AG08396 (cell line): ENCODE data around the gene B3GNT9.

ENCODE experiments used
- DNase-seq: peaks from one replicate; pipeline ENCODE4 v3.0.0; 2012; ENCODE audit warnings: low spot score, mixed read lengths

The B3GNT9 gene

DNA sequence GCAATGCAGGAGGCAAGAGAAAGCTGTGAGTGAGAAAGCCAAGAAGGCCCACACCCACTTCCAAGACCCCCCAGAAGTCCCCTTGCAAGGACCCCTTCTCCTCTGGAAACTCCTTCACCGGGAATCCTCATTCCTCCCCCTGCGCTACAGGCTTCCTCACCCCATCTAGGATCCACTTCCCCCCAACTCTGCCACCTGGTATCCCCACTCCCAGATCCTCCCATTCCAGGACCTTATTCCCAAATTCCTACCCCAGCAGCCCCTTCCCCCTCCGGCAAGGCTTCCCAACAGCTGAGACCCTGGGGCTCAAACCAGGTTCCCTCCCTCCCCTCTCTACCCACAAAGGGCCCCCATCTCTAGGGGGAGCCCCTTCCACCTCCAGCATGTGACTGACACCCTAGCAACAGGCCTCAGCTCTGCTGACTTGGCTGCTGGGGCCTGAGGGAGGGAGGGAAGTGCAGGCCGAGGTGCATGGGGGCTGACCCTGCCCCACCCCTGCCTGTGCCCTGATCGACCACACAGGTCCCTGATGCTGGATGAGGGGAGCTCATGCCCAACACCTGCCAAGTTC lies 15.9 kb upstream of the B3GNT9 start:
- DNase-seq = no peak

- no peak for DNase-seq
These were observed 15.3 kb upstream of the B3GNT9 start for GRCh38 chr16:67166110-67166547.

DNA sequence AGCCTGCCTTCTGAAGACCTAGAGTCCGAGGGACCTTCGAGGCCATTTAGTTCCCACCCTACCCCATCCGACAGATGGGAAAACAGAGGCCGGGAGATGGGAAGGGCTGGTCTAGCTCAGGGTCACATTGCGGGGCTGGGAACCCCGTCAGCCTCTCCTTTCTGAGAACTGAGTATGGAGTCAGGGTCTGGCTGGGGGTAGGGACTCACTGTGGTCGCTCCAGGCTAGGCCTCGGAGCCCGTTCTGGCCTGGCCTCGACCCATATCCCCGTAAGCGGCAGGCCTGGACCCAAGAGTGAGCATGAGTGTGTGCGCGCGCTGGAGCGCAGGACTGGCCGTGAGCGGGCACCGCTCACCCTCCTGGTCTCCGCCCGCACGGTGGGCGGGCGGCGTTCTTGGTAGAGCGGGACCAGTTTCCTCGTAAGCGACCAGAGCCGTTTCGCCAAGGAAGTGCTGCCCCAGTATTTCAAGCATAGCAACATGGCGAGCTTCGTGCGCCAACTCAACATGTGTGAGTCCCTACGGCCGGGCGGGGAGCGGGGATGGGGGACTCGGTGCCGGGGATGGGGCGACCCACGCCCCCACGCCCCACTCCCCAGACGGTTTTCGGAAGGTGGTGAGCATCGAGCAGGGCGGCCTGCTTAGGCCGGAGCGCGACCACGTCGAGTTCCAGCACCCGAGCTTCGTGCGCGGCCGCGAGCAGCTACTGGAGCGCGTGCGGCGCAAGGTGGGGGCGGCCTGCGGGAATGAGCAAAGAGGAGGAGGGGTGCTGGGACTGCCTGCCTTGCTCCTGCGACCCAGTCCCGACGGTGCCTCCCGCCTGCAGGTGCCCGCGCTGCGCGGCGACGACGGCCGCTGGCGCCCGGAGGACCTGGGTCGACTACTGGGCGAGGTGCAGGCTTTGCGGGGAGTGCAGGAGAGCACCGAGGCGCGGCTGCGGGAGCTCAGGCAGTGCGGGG lies 14.6 kb upstream of the B3GNT9 start:
- DNase-seq = no peak

DNA sequence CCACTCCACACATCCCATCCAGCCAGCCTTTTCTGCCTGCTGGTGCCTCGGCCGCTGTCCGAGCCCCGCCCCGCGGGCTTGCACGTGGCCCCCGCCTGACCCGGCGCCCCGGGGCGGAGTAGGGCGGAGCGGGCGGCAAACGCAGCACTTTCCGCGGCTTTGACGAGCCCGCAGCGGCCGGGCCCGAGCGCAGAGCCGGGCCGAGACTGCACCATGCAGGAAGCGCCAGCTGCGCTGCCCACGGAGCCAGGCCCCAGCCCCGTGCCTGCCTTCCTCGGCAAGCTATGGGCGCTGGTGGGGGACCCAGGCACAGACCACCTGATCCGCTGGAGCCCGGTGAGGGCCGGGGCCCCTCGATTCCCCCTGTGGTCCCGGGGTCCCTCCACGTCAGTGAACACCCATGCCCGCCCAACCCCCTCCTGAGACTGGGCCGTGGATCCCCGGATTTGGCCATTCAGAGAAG lies 13.8 kb upstream of the B3GNT9 start, which contains the start of gene HSF4:
Gene HSF4, plus strand, starts transcription at position 147 of the 463 bp plus-strand sequence. Its CDS starts 67 bp downstream, at position 214.
- DNase-seq = peak; percentile 81

DNA sequence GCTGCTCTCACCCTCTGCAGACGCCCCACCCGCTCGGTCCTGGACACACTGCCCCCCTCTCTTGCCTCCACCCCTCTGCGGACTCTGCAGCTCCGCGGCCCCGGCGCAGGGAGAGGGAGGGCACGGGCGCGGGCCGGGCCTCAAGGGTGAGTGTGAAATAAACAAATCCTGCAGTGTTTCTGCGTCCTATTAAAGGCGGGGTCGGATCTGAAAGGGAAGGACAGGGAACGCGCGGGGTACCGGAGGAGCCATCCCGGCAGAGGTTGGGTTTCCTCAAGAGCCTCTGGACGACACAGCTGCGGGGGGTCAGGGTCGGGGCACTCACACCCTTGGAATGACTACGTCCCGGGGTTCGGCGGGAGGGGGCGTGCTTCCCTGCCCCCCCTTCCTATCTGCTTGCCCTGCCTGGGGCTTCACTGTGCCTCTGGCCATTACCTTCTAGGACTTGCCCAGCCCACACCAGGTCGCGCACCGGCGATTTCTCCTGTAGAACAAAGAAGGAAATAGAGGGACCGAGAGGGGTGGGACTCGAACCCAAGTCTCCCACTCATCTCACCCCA lies 13.3 kb upstream of the B3GNT9 start:
- no peak for DNase-seq

GRCh38 chr16:67163164-67163998 lies 12.6 kb upstream of the B3GNT9 start:
- DNase-seq = peak; percentile 73

DNA sequence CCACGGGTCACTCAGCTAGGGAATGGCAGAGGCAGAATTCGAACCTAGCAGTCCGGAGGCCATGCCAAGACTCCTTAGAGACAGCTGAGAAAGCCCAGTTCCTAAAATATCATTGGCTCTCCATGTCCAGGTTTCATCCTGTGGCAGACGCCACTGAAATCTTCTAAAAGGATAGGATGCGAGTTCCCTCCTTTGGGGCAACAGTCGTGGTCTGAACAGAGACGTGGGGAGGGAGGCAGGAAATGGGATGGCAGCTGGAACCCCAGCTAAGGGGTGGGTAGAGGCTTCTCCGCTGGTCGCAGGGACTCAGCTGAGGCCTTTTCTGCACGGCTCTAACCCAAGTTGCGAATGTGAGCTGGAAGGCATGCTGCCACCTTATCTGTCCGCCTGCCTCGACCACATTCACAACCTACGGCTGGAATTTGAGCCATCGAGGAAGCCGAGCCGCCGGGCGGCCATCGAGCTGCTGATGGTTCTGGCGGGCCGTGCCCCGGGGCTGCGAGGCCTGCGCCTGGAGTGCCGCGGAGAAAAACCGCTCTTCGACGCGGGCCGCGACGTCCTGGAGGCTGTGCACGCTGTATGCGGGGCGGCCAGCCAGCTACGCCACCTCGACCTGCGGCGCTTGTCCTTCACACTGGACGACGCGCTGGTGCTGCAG lies 11.8 kb upstream of the B3GNT9 start:
- DNase-seq = no peak

DNA sequence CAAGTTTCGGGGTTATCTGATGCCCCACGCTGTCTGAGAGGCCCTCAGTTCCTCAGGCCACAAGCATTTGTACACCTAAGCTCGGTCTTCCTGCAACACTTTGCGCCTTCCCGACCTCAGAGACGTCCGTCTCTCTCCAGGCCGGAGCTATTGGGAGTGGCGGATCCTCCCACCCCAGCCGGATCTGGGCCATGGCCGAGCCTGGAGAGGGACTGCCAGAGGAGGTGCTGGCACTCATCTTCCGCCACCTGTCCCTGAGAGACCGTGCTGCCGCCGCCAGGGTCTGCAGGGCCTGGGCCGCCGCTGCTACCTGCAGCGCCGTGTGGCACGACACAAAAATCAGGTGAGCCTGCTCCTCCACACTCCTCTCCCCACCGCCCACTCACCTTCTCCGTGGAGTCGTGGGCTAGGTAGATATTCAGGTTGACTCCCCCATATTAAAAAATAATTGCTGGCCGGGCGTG lies 10.8 kb upstream of the B3GNT9 start:
- no peak for DNase-seq

- DNase-seq = no peak
These were observed 8.1 kb upstream of the B3GNT9 start for GRCh38 chr16:67158637-67159600.

- no peak for DNase-seq
These were observed 7.3 kb upstream of the B3GNT9 start for GRCh38 chr16:67157892-67158635.

DNA sequence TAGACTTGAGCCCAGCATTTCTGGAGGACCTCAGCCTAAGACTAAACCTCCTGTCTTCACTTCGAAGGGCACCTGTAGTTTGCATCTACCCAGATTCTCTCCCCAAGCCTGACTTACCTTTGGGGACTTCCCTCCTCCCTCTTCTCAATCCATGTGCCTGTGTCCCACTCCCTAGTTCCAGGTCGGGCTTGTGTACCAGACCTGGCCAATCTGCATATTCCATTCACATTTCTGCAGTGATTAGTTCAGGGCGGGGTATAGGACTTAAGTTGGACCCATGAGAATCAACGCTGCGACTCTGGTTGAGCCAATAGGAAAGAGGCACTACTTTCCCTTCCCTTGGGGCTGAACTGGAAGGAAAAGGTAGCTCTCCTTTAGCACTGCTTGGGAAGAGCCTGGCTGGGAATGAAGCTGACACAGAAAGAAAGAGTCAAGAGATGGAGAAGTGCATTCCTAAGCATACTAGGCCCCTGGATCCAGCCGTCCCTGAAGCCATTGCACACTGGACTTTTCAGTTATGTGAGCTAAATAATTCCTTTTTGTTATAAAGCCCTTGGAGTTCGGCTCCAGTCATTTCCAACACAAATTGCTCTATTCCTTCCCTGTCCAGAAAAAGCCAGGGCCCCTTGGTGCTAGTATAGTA lies 6.4 kb upstream of the B3GNT9 start:
- no peak for DNase-seq

GRCh38 chr16:67156143-67156844 lies 5.5 kb upstream of the B3GNT9 start:
- DNase-seq = no peak

DNA sequence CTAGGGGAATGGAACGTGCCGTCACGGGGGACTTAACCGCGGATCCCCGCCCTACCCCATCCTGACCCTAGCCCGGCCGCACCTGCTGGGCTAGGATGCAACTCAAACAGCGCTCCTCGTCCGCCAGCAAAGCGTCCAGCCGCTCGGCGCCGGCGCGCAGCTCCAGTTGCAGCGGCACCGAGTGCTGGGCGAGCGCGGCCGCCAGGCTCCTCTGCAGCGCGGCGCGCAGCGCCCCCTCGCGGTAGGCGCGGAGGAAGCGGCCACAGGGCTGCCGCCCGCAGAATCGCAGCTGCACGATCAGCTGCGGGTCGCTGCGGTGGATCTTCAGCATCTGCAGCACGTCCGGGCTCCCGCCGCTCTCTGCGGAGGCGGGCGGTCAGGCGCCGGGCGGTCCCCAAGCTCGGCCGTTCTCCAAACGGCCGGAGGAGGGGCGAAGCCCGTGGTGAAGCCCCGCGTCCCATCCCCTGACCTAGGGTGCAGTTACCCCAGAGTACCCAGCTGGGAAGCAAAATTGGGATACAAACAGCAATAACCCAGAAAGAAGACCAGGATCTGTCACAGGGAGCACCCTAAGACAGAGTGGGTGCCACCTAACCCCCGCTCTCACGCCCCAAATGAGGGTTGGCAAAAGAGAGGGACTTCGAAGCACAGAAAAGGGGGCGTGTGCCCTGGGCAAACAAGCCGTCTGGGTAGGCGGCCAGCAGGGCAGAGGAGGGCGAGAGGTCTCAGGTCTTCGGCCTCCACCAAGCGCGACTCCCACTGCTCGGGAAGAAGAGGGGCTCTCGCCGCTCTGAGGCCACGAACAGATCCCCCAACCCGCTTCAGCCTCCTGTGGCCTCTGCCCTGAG lies 4.7 kb upstream of the B3GNT9 start:
- DNase-seq = peak; percentile 96

DNA sequence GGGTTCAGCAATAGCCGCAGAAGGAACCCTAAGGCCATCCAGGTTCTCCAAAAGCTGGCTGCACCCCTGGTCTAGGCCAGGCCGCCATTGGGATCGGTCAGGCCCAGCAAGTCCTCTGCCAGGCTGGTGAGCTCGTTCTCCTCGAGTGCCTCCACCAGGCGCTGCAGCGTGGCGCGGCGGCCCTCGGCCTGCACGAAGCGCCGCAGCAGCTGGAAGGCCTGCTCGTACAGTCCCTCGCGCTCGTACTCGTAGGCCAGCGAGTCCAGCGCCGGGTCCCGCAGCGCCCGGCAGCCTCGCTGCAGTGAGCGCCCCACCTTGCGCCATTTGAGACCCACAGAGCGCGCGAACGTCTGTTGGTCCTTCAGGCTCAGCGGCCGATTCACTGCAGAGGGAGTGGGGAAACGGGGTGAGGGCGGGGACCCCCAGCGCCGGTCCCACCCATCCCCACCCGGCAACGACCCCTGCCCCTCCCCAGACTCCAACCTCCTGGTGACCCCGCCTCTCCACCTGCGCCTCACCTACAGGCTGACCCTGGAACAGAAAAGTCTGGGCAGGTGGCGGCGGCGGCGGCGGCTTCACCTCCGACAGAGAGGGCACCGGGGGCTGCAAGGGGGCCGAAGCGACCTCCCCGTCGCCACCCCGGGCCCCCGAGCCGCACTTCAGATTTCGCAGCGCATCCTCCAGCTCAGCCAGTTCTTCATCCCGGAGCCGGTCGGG lies 3.9 kb upstream of the B3GNT9 start:
- DNase-seq = no peak

GRCh38 chr16:67151431-67152097 lies 766 bp upstream of the B3GNT9 start:
- DNase-seq = no peak
